ENCODE data around the gene DUSP9. TPM values are rescaled to one million over a fixed set of nuclear protein-coding genes. Genes with fewer than 3 reads are reported as not detected.
A peak's percentile ranks its signal among the peaks of the same experiment; 100 is the strongest.

The DUSP9 gene
- polyA plus RNA-seq, 4 donors: 53.6 to 63.9 (median 57.1) TPM

DNA sequence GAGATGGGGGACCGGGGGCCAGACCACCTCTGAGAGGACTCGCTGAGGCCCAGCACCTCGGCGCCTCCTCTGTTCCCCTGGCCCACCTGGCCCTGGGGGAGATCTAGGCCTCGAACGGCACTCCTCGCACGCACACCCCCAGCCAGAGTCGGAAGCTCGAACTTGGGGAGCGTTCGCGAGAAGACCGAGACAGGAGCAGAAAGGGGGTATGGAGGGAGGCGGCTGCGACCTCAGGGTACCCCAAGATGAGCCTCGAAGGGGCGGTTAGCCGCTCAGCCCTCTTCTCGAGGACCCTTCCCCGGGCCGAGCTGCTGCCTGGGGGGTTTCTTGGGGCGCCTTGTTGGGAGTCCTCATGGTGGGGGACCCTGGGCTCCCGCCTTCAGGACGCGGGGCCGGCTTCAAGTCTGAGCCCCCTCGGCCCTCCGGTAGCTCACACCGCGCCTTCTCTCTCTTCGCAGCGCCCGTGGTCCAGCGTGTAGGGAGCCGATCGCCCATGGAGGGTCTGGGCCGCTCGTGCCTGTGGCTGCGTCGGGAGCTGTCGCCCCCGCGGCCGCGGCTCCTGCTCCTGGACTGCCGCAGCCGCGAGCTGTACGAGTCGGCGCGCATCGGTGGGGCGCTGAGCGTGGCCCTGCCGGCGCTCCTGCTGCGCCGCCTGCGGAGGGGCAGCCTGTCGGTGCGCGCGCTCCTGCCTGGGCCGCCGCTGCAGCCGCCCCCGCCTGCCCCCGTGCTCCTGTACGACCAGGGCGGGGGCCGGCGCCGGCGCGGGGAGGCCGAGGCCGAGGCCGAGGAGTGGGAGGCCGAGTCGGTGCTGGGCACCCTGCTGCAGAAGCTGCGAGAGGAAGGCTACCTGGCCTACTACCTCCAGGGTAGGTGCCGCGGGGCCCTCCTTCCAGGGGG, 706 bp downstream of the DUSP9 start:
- DNase-seq (ENCODE audit: low read depth in 4 of 4, low spot score in 2 of 4): no peak

- no peak for DNase-seq (ENCODE audit: low read depth in 4 of 4, low spot score in 2 of 4)
Observed at GRCh38 chrX:153648358-153649177, 1.6 kb downstream of the DUSP9 start.

- DNase-seq (ENCODE audit: low read depth in 4 of 4, low spot score in 2 of 4): no peak
Observed at GRCh38 chrX:153649178-153649914, 2.3 kb downstream of the DUSP9 start.

DNA sequence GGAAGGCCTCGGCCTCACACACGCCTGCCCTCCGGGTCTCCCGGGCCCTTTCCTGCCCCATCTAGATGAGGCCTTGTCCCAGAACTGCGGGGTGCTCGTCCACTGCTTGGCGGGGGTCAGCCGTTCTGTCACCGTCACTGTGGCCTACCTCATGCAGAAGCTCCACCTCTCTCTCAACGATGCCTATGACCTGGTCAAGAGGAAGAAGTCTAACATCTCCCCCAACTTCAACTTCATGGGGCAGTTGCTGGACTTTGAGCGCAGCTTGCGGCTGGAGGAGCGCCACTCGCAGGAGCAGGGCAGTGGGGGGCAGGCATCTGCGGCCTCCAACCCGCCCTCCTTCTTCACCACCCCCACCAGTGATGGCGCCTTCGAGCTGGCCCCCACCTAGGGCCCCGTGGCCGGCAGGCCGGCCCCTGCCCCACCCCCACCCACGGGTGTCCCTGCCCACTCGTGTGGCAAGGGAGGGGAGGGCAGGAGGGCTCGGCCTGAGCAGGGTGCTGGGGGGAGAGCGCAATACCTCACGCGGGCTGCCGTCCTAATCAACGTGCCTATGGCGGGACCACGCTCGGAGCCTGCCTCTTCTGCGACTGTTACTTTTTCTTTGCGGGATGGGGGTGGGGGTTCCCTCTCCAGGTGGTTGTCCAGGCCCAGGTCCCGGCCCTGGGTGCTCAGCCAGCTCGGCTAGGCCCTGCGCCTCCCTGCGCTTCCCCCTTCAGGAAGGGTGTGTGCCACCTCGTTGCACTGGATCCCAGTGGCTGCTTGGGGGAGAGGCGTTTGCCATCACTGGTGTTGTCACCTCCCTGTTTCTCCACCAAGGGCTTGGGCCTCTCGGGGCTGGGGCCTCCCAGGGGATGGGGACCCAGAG, 3.1 kb downstream of the DUSP9 start:
- no peak for DNase-seq (ENCODE audit: low read depth in 4 of 4, low spot score in 2 of 4)

DNA sequence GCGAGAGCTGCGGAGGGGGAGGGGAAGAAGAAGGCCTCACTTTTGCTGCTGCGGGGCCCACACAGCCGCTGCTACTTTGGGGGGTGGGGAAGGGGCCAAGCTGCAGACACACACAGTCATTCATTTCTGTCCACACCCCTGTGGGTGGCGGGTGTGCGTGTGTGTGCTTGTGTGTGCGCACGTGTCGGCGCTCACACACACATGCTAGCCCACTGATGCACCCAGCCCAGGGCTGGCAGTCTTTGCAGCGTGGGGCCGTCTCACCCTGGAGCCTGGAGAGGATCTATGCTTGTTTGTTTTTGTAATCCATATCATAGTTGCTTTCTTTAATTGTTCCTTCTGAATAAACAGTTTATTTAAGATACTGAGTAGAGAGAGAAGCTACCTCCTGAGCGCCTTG, 4.0 kb downstream of the DUSP9 start:
- DNase-seq (ENCODE audit: low read depth in 4 of 4, low spot score in 2 of 4): no peak

DNA sequence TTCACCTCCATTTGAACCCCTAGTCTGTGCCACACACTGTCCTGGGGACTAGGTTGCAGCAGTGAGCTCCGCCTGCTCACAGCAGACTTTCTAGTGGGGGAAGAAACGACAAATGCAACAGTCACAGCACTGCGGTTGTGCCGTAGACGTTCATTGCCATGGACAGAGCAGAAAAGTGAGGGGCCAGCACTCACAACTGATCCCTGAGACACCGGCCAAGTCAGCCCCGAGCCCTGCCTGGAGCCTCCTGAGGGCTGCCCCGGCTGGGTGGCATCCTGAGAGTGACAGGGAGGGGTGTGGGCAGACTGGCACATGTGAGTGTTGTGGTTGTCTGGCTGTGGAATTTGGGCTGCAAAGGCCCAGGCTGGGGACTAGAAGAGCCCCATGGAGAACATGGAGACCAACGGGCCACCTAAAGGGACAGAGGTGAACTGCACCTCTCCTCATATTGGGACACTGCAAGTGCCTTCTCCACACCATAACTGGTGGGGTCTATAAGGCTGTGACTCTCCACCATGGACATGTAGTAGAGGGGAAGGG, 4.6 kb downstream of the DUSP9 start:
- DNase-seq (ENCODE audit: low read depth in 4 of 4, low spot score in 2 of 4): no peak

GRCh38 chrX:153653556-153653955, 6.6 kb downstream of the DUSP9 start:
- DNase-seq (ENCODE audit: low read depth in 4 of 4, low spot score in 2 of 4): no peak

- no peak for DNase-seq (ENCODE audit: low read depth in 4 of 4, low spot score in 2 of 4)
Observed at GRCh38 chrX:153657161-153657560, 10.2 kb downstream of the DUSP9 start.

DNA sequence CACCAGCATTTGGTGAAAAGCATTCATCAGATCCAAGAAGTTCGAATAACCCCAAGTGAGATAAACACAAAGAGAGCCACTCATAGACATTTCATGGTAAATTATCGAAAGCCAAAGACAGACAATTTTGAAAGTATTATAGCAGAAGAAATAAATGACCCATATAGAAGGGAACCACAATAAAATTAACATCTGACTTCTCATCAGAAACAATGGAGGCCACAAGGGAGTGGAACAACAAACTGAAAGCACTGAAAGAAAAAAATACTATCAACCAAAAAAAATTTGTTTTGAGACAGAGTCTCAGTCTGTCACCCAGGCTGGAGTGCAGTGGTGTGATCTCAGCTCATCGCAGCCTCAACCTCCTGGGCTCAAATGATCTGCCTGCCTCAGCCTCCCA, 12.3 kb downstream of the DUSP9 start:
- DNase-seq (ENCODE audit: low read depth in 4 of 4, low spot score in 2 of 4): no peak

- no peak for DNase-seq (ENCODE audit: low read depth in 4 of 4, low spot score in 2 of 4)
Observed at GRCh38 chrX:153662266-153662665, 15.3 kb downstream of the DUSP9 start.

DNA sequence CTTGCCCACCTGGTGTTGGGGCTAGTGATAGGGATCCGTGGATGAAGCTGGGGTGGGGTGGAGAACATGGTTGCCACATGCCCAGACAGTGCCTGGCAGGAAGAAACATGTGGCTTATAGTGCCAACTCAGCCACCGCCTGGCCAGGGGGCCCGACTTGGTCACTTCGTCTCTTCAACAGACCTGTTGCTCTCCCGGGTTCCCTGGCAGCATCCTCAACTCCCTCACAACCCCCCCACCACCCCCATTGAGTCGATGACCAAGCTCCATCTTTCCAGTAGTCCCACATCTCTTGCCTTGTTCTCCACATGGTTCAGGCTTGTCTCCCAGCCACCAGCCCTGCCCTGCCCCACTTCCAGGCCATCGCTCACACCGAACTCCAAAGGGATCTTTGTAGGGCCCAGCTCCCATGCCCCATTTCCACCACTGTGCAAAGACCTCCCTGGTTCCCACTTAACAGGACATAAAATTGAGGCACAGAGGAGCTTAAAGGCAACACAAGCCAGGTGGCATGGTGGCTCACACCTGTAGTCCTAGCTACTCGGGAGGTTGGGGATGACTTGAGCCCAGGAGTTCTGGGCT, 18.8 kb downstream of the DUSP9 start:
- no peak for DNase-seq (ENCODE audit: low read depth in 4 of 4, low spot score in 2 of 4)

- no peak for DNase-seq (ENCODE audit: low read depth in 4 of 4, low spot score in 2 of 4)
Observed at GRCh38 chrX:153667281-153667955, 20.4 kb downstream of the DUSP9 start.

GRCh38 chrX:153667956-153668396, 21.0 kb downstream of the DUSP9 start:
- DNase-seq (ENCODE audit: low read depth in 4 of 4, low spot score in 2 of 4): peak in 1 of 4 donors; percentile 73

GRCh38 chrX:153668423-153669173, 21.6 kb downstream of the DUSP9 start:
- no peak for DNase-seq (ENCODE audit: low read depth in 4 of 4, low spot score in 2 of 4)

GRCh38 chrX:153669174-153669890, 22.3 kb downstream of the DUSP9 start:
- no peak for DNase-seq (ENCODE audit: low read depth in 4 of 4, low spot score in 2 of 4)

GRCh38 chrX:153669901-153670731, 23.1 kb downstream of the DUSP9 start:
- no peak for DNase-seq (ENCODE audit: low read depth in 4 of 4, low spot score in 2 of 4)

All from left renal cortex interstitium (tissue), 4 donors.